NT2/D1 (cell line): ENCODE measurements around the gene ADISSP.

ENCODE experiments used
- SUZ12 ChIP-seq: IDR thresholded peaks from 2 replicates; pipeline ENCODE4 v1.6.1; 2011; ENCODE audit not compliant: insufficient read length, insufficient read depth; ENCODE audit errors: extremely low read depth
- YY1 ChIP-seq: IDR thresholded peaks from 2 replicates; pipeline ENCODE4 v1.6.1; 2011; ENCODE audit not compliant: insufficient read length, insufficient read depth
- ZNF274 ChIP-seq: IDR thresholded peaks from 2 replicates; pipeline ENCODE4 v1.6.1; 2011; ENCODE audit warnings: mild to moderate bottlenecking, low read depth, low read length

DNA sequence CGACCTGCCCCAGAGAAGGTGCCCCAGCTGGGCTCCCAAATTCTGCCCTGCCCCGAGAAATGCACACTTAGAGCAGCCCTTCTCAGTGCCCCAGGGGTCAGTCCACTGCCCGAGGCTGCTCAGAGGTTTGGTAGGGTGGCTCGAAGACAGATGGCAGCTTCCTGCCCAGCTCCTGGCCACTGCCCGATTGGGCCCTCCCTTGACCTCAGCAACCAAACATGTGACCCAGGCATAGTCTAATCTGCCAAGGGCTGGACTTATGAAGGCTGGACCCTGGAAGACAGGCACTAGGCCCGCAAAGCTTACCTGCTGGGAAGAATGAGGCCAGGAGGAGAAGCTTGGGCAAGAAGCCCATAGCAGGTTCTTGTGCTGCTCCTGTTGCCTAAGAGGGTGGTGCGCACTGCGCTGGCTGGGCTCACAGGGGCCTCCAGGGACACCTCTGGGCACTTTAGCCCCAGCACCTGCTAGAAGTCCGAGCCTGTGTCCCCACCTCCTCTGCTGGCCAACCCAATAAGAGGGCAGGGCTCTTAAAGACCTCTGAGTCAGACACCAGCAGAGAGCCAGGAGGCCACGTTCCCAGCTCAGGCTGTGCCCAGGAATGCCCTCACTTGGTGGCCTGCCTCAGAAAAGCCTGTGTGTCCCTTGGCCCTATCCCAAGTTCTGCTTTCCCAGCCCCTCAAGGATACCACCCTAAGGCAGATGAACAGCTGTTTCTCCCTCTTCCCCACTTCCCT is 60.6 kb downstream of the ADISSP start:
- TF ChIP-seq YY1 (no peak), SUZ12 (no peak), ZNF274 (no peak)
